CD4-positive, alpha-beta T cell treated with Interleukin-4 for 4 hours (primary cell): ENCODE results near the gene CBR3.
"Not testable (repeated sequence)": the region's sequence is repeated elsewhere in the genome, so short reads cannot be mapped to it uniquely, and the experiment has no call there.

Experiments
- DNase-seq: peaks from one replicate; pipeline ENCODE4 v3.0.0-alpha.2; 2020

CBR3 gene

DNA sequence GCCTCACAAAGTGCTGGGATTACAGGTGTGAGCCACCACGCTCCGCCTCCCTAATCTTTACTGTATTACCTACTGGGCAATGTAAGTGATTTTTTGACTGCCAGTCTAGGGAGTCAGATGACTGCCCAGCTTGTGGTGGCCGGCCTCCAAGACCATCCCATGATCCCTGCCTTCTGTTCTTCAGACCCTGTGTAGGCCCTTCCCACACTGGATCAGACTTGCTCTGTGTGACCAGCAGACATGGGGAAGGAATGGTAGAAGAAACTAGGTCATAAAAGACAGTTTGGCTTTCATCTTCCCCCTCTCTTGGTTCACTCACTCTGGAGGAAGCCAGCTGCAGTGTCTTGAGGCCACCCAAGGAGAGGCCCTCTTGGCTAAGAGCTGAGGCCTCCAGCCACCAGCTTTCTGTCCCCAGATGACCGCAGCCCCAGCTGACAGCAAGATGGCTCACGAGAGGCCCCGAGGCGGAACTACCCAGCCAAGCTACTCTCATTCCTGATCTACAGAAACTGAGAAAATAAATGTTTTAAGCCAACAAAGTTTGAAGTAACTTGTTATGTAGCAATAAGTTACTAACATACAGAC lies 14.5 kb upstream of the CBR3 start:
- no peak for DNase-seq

DNA sequence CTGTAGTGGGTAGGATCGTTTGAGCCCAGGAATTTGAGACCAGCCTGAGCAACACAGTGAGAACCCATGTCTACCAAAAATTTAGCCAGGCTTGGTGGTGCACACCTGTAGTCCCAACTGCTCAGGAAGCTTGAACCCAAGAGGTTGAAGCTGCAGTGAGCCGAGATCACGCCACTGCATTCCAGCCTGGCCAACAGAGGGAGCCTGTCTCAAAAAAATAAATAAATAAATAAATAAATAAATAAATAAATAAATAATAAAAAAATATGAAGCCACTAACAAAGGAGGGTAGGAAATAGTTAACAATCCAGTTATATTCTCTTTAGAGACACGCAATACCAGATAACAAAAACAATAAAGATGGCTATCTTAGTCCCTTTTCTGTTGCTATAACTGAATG lies 11.9 kb upstream of the CBR3 start:
- no peak for DNase-seq

DNA sequence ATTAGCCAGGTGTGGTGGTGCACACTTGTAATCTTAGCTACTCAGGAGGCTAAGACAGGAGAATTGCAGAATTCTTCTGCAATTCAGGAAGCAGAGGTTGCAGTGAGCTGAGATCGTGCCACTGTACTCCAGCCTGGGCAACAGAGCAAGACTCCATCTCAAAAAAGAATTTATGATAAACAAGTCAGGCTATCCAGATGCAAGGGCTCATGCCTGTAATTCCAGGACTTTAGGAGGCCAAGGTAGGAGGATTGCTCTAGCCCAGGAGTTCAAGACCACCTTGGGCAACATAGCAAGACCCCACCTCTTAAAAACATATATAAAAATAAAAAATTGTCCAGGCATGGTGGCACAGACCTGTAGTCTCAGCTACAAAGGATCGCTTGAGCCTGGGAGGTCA lies 10.5 kb upstream of the CBR3 start:
- no peak for DNase-seq

DNA sequence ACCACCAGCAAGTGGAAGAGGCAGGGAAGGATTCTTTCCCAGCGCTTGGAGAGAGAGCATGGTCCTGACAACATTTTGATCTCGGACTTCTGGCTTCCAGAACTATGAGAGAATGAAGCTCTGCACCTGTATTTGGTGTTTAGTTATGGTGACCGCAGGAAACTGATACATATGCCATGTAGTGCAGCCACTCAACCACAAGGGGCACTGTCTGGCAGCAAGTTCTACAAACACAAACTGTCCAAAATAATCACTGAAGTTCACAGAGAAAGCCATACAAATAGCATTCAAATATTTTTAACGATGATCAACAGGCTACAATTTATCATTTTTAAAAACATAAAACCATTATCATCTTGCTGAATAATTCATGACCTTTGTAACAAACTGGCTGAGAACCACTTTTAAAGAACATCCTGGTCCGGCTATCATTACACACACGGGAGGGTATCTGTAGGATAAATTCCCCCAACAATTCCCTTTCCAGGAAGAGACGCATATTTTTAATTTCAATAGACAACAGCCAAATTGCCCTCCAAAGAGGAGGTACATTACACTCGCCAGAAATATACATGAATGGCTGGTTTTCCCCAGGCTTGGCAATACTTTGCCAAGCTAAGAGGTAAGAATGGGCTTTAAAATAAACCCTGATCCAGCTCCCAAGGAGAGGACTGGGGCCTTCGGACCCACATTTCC lies 9.2 kb upstream of the CBR3 start:
- DNase-seq: peak; percentile 69

DNA sequence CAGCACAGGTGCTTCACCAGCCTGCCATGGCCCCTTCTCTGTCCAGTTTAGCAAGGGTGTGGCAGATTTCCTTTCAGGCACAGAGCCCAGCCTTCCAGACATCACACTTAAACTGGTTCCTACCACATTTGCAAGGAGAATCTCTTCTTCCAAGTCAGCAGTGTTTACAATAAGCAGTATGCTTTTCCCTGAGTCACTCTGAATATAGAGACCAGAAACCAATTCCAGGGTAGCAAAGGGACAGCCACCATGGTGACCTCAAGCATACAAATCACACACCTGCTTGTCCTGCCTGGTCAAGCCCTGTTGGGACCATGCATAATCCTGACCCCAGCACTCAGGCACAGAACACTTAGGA lies 8.7 kb upstream of the CBR3 start:
- no peak for DNase-seq

DNA sequence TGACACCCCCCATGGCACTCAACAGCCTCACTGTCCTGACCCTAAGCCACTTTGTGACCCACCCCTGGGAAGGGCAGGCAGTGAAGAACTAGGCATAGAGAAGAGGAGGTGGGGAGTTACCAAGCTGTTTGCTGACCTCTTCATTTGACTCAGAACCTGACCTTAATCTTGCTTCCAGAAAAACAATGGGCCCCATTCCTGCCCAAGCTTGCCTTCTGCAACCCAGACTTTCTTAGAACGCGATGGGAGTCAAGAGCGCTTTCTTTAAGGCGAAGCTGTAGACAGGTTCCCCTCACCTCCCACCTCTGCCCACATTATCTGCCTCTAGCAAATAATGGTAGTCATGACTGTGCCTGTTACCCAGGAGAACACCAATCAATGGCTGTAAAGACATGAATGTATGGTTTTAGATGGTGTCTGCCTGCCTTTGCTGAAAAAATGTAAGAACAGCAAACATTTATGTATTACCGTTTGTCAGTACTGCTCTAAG lies 8.2 kb upstream of the CBR3 start:
- no peak for DNase-seq

DNA sequence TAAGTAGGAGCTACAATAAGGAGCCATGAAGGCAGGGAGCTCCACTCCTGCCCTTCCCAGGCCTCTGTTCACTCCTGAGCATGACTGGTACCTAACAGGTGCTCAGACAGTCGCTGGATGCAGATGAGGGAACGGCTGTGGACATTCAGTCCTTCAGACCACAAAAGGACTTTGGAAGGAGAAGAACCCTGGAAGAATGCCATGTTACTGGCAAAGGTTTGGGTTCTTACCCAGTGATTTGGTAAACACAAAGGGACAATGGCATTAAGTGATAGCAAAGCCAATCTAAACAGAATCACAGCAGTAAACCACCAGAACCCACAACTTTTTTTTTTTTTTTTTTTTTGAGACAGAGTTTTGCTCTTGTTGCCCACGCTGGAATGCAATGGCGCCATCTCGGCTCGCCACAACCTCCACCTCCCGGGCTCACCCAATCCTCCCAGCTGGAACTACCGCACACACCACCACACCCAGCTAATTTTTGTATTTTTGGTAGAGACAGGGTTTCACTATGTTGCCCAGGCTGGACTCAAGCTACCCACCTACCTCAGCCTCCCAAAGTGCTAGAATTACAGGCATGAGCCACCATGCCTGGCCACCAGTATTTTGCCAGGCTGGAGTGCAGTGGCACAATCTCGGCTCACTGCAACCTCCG lies 7.5 kb upstream of the CBR3 start:
- DNase-seq: no peak

DNA sequence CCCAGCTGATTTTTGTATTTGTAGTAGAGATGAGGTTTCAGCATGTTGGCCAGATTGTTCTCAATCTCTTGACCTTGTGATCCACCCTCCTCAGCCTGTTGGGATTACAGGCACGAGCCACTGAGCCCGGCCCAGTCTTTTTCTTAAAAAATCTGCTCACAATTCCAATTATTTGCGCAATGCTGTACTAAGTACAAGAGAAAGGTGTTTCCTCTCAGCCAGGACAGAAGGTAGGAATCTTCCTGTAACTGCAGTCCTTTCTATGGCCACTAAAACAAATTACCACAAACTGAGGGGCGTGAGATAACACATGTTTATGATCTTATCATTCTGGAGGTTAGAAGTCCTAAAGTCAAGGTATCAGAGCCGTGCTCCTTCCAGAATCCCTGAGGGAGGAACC lies 6.9 kb upstream of the CBR3 start:
- DNase-seq: no peak

DNA sequence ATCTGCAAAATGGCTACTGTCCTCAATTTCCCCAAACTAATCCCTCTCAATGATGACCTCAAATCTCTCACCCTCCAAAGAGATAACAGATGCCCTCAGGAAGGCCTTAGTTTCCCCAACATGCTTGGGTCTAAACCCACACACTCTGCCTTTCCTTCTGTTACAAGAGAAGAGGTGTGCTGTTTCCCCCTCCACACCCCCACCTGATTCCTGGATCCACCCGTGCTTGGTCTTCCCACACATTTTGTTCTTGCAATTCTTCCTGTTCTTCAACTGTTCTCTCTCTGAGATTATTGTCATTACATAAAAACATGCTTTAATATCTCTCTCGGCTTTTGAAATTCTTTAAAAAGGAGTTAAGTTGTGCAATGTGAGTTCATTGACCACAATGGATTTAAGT lies 5.7 kb upstream of the CBR3 start:
- DNase-seq: no peak

DNA sequence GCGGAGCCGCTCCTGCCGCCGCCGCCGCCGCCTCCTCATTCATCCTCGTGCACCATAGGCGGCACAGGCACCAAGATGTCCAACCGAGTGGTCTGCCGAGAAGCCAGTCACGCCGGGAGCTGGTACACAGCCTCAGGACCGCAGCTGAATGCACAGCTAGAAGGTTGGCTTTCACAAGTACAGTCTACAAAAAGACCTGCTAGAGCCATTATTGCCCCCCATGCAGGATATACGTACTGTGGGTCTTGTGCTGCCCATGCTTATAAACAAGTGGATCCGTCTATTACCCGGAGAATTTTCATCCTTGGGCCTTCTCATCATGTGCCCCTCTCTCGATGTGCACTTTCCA lies 4.5 kb upstream of the CBR3 start:
- DNase-seq: not testable (repeated sequence)

DNA sequence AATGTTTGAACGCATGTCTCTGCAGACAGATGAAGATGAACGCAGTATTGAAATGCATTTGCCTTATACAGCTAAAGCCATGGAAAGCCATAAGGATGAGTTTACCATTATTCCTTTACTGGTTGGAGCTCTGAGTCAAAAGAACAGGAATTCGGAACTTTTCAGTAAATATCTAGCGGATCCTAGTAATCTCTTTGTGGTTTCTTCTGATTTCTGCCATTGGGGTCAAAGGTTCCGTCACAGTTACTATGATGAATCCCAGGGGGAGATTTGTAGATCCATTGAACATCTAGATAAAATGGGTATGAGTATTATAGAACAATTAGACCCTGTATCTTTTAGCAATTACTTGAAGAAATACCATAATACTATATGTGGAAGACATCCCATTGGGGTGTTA lies 4.0 kb upstream of the CBR3 start:
- DNase-seq: not testable (repeated sequence)

DNA sequence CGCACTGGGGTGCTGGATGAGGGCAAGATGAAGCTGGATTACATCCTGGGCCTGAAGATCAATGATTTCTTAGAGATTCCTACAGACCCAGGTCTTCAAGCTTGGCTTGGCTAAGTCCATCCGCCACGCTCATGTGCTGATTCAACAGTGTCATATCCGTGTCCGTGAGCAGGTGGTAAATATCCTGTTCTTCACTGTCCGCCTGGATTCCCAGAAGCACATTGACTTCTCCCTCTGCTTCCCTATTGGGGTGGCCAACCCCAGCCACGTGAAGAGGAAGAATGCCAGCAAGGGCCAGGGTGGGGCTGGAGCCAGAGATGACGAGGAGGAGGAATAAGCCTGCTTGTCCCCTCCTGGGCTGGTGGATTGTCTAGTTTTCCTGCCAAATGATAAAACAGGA lies 2.2 kb upstream of the CBR3 start:
- no peak for DNase-seq

DNA sequence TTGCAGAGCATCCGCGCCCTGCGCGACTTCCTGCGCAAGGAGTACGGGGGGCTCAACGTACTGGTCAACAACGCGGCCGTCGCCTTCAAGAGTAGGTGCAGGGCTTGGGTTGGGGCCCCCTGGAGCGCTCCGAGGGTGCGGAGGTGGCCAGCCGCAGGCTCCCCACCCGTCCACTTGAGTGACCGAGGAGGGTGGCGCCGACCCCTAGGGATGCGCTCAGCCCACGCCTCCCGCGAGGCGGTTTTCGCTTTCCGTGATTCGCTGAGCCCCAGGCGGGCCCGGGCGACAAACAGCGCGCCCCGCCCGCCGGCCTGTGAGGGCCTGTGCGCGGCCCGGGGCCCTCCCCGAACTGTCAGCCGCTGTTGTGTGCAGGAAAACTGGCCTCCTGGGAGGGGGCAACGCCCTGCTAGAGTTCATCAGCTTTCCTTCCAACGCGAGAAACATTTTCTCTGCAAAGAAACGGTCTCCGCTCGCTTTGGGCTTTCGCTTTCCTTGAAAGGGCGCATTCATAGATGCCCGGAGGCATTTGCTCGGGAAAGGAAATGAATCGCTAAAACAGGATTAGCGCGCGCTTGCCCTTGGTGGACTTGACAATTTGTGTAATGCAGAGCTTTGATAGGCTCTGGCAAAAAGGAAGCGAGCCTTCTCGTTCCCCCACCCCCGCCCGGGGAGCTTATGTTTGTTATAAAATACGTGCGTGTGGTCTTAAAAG lies 668 bp downstream of the CBR3 start:
- peak; percentile 63 for DNase-seq

DNA sequence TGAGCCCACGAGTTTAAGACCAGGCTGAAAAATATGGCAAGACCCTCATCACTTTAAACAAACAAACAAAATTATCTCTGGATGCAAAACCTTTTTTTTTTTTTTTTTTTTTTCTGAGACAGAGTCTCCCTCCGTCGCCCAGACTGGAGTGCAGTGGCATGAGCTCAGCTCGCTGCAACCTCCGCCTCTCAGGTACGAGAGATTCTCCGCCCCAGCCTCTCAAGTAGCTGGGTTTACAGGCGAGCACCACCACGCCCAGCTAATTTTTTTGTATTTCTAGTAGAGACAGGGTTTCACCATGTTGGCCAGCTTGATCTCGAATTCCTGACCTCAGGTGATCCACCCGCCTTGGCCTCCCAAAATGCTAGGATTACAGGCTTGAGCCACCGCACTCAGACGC lies 4.9 kb downstream of the CBR3 start:
- DNase-seq: not testable (repeated sequence)

DNA sequence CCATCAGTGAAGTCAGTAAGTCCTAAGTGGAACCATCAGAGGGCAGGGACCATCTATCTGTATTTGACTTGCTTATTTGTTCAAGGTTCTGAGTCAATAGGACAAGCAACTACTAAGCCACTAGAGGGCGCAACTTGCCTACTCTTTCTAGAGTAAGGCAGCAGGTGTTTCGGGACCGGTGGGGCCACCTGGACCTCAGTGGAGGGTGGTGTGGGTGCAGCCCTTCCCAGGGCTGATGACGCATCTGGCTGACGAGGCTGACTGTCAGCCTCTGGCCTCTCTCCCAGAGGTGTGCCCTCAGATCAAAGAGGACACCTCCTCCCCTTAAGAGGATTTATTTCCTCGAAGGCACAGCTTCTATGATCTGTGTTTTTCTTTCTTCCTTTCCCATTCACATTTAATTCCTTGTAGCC lies 6.6 kb downstream of the CBR3 start:
- DNase-seq: peak; percentile 94

DNA sequence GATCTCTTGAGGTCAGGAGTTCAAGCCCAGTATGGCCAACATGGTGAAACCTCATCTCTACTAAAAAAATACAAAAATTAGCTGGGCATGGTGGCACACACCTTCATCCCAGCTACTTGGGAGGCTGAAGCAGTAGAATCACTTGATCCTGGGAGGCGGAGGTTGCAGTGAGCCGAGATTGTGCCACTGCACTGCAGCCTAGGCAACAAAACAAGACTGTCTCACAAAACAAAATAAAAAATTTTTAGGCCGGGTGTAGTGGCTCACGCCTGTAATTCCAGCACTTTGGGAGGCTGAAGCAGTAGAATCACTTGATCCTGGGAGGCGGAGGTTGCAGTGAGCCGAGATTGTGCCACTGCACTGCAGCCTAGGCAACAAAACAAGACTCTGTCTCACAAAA lies 9.4 kb downstream of the CBR3 start:
- DNase-seq: not testable (repeated sequence)

DNA sequence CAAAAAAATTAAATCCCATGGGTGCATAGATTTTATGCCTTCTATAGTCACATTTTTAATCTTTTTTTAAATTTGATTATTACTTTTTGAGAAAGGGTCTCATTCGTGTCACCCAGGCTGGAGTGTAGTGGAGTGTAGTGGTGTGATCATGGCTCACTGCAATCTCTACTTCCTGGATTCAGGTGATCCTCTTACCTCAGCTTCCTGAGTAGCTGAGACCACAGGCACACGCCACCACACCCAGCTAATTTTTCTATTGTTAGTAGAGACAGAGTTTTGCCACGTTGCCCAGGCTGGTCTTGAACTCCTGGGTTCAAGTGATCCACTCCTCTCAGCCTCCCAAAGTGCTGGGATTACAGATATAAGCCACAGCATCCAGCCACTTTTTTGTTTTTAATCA lies 10.4 kb downstream of the CBR3 start:
- peak; percentile 53 for DNase-seq

DNA sequence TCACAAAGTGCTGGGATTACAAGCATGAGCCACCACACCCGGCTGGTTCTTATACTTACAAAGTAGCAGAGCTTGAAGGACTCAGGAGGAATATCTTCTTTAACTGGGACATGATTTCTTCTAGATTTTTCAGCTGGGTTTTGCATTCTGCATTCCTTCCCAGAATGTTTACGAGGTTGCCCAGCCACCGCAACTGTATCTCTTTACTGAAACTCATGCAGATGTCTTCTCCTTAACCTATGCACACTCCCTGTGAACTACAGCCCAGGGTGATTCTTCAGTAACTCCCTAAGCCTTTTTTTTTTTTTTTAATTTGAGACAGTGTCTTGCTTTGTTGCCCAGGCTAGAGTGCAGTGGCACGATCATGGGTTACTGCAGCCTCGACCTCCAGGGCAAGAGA lies 13.0 kb downstream of the CBR3 start:
- DNase-seq: no peak

DNA sequence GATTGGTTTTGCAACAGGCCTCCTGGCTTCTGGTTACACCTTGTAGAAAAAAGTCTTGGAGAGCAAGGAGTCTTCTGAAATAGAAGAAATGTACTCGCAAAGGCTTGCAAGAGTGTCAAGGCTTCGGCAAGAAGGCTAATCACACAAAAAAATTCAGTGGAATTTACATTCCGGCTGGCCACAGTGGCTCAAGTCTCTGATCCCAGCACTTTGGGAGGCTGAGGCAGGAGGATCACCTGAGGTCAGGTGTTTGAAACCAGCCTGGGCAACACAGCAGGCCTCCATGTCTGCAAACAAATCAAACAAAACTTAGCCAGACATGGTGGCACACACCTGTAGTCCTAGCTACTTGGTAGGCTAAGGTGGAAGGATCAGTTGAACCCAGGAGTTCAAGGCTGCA lies 14.0 kb downstream of the CBR3 start:
- no peak for DNase-seq

DNA sequence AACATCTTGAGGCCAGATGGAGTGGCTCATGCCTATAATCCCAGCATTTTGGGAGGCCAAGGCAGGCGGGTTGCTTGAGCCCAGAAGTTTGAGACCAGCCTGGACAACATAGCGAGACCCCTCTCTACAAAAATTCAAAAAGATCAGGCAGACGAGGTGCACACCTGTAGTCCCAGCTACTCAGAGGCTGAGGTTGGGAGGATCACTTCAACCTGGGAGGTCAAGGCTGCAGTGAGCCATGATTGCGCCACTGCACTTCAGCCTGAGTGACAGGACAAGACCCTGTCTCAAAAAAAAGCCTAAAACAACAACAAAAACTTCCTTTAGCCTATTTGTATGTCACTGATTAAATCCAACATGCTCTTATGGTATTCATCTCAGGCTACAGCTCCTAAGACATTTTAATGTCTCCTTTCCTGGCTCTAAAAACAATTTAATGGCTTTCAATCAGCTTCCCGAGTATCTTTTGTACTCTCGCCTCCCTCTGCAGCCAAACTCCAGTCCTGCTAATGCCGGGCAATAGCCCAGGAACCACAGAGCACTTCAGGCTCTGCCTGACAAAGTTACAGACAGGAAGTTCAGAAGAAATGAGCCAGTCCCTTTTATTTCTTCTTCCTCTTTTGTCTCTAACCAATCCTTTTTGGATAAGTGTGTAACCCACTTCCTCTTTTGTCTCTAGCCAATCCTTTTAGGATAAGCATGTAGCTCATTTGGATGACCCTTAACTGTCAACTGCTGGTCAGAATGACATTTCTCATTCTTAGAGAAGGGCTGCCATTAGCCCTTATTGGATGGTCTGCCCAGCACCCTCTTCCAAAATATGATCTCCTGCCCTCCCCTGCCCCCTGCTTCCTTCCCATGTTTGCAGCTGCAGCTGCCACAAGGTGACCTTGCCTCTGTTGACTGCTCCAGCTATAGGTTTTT lies 15.2 kb downstream of the CBR3 start:
- DNase-seq: peak; percentile 20

DNA sequence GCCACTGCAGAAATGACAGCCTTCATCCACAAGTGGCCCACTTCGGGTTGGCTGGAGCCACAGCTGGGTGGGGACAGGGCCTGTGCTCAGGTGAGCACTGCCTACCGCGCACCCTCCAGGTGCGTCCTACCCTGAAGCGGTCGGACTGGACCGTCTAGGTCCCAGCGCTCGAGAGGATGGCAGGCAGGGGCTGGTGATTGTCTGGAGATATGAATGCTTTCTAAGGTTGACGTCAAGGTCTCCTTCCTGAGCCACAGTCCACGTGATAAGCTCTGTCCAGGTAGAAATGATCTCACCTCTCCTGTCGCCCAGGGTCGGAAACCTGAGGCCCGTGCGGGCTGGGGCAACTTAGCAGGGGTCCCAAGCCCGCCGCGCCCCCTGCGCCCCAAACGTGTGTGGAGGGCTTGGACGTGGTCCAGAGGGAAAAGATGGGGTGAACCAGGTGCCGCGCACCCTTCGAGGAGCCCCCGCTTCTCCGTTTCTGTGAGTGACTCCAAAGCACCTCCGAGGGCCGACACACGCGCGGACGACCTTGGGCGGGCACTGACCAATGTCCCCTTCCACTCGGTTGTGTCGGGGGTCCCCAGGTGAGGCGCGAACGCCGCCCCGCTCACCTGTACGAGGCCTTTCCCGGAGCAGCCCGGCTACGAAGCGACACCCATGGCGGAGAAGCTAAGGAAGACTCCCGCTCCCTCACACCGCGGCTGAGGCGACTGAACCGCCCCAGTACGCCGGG lies 20.9 kb downstream of the CBR3 start:
- no peak for DNase-seq

DNA sequence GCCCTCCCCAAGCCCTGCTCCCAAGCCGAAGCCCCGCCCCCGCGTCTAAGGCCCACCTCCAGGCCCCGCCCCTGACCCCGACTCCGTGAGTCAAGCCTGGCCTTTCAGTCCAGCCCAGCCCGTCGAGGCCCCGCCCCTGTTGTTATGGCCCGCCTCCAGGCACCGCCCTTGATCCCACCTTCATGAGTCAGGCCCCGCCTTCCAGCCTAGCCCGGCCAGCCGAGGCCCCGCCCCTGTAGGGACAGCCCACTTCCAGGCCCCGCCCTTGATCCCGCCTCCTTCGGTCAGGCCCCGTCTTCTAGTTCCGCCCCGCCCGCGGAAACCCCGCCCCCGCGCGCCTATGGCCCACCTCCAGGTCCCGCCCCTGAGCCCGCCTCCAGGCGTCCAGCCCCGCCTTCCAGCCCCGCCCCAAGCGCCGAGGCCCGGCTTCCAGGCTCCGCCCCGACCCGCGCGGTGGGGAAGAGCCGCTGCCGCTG lies 21.5 kb downstream of the CBR3 start:
- DNase-seq: peak; percentile 97
